D721Med (cell line): ENCODE data around the gene PRCP.

Source experiments
- DNase-seq: peaks from one replicate; pipeline ENCODE4 v3.0.0; 2011; ENCODE audit warnings: low spot score; ENCODE audit not compliant: insufficient read length
- FAIRE-seq: peaks from 2 replicates; lab custom pipeline; 2011; peaks lifted over from hg19 to GRCh38; lab: Jason Lieb, UNC
- TF ChIP-seq, protein P1 (sequence below): IDR thresholded peaks from 2 replicates; pipeline ENCODE4 v1.5.1; 2012; ENCODE audit warnings: mild to moderate bottlenecking, control low read depth; ENCODE audit not compliant: insufficient read depth; ENCODE audit errors: missing control alignments

The PRCP gene

GRCh38 chr11:82796998-82797961, 103.0 kb downstream of the PRCP start:
- FAIRE-seq, result no peak
- TF ChIP-seq, protein P1, sequence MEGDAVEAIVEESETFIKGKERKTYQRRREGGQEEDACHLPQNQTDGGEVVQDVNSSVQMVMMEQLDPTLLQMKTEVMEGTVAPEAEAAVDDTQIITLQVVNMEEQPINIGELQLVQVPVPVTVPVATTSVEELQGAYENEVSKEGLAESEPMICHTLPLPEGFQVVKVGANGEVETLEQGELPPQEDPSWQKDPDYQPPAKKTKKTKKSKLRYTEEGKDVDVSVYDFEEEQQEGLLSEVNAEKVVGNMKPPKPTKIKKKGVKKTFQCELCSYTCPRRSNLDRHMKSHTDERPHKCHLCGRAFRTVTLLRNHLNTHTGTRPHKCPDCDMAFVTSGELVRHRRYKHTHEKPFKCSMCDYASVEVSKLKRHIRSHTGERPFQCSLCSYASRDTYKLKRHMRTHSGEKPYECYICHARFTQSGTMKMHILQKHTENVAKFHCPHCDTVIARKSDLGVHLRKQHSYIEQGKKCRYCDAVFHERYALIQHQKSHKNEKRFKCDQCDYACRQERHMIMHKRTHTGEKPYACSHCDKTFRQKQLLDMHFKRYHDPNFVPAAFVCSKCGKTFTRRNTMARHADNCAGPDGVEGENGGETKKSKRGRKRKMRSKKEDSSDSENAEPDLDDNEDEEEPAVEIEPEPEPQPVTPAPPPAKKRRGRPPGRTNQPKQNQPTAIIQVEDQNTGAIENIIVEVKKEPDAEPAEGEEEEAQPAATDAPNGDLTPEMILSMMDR, result no peak
- DNase-seq, result no peak

DNA sequence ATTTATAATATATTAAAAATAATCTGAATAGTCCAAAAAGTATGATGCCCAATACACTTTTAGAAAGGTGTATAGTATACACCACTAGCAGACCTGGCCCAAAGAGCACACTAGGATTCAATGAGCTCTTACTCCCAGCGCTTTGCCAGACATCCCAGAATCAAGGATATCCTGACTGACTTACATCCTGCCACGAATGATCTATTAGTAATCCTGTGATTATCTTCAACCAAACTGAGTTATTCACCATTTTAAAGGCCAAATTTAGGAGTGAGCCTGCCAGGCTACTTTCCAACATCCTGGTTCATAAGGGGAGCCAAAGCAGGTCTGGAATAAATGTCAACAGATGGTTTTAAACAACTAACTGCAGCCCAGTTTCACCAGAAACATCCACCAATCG, 105.7 kb downstream of the PRCP start:
- FAIRE-seq, result no peak
- TF ChIP-seq, protein P1, result no peak
- no peak for DNase-seq

GRCh38 chr11:82792822-82793569, 107.2 kb downstream of the PRCP start:
- TF ChIP-seq, protein P1, result no peak
- DNase-seq (no peak), FAIRE-seq (no peak)

- TF ChIP-seq, protein P1, result no peak
- DNase-seq (no peak), FAIRE-seq (no peak)
Measured at GRCh38 chr11:82792319-82792718, 107.9 kb downstream of the PRCP start.

- TF ChIP-seq, protein P1, result no peak
- FAIRE-seq, result no peak
- DNase-seq, result no peak
Measured at GRCh38 chr11:82791779-82792178, 108.5 kb downstream of the PRCP start.

- TF ChIP-seq, protein P1, result no peak
- FAIRE-seq (no peak), DNase-seq (no peak)
Measured at GRCh38 chr11:82790723-82791484, 109.3 kb downstream of the PRCP start.
